GM21390 (cell line): ENCODE data around the gene YTHDC1.
"Not testable (repeated sequence)": the region's sequence is repeated elsewhere in the genome, so short reads cannot be mapped to it uniquely, and the experiment has no call there.

Experiments used
- ATAC-seq: cut with Tn5 transposase; IDR thresholded peaks from one replicate; pipeline ENCODE4 v1.9.1; 2021; ENCODE audit not compliant: unreplicated experiment

Gene YTHDC1

DNA sequence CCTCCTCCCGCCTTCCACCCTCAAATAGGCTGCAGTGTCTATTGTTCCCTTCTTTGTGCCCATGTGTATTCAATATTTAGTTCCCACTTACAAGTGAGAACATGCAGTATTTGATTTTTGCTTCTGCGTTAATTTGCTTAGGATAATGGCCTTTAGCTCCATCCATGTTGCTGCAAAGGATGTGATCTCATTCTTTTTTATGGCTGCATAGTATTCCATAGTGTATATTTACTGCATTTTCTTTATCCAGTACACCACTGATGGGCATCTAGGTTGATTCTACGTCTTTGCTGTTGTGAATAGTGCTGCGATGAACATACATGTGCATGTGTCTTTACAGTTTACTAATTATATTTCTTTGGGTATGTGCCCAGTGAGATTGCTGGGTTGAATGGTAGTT lies 52.8 kb downstream of the YTHDC1 start:
- no peak for ATAC-seq

GRCh38 chr4:68291256-68291655 lies 58.6 kb downstream of the YTHDC1 start:
- no peak for ATAC-seq

DNA sequence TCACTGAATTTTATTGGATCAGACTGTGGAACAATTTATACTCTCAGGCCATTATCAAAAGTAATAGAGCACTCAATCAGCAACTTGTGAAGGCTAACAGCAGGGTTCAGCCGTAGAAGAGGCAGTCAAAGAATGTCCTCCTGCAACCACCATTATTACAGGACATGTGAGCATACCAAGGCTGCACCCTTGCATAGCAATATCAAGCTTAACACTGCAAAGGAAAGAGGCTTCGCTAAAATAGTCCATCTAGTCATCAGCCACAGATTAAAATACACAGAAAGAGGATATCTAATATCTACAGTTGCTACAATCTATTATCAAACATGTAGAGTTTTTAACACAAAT lies 61.5 kb downstream of the YTHDC1 start:
- ATAC-seq: no peak

- ATAC-seq: no peak
Measured at GRCh38 chr4:68287704-68288392, 62.0 kb downstream of the YTHDC1 start.

DNA sequence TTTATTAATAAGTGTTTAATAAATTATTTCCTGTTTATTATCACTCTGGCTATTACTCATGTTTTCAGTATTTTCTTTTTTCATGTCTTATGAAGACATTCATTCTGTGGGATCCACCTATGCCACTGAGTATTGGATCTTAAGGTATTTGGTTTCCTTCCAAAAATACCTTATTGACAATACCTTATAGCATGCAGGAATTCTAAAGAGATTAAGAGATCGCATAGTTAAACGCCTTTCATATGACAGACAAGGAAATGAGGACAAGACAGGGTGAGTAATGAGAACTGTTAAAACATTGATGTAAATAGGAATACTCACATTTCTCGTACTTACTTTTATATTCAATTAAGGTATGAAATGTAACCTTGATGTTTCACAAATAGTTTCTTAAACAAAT lies 66.2 kb downstream of the YTHDC1 start:
- no peak for ATAC-seq

DNA sequence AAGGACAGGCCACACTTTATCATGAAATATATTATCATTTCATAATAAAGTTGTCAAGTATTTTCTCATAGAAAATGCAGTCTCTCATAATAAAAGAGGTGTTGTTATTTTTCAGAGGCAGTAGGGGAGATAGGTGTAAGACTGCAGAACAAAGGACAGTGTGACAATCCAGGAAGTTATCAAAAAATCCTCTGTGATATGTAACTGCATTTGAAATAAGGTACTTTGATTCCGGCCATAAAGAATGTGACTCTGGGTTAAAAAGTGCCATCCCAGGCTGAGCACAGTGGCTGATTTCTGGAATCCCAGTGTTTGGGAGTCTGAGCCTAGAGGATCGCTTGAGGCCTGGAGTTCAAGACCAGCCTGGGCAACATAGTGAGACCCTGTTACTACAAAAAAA lies 66.8 kb downstream of the YTHDC1 start:
- ATAC-seq: no peak

- ATAC-seq: not testable (repeated sequence)
Measured at GRCh38 chr4:68281796-68282740, 67.8 kb downstream of the YTHDC1 start.

- ATAC-seq: no peak
Measured at GRCh38 chr4:68278029-68278428, 71.9 kb downstream of the YTHDC1 start.

GRCh38 chr4:68277627-68278026 lies 72.3 kb downstream of the YTHDC1 start:
- no peak for ATAC-seq

DNA sequence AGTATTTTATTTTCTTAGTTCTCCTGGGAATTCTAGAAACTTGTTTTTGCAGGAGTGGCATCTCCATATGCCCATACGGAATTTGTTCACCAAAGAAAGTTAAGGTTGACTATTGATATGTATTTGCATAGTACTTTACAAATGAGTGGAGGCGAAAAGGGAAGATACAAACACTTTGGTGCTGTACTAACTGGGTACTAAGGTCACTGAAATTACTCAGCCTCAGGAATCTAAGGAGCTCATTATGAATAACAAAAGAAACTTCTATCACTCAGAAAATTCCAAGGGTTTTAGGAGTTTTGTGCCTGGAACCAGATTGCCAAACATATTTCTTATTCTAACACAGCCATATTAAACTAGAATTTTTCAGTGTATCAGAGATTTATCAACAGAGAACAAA lies 77.0 kb downstream of the YTHDC1 start:
- ATAC-seq: no peak

GRCh38 chr4:68272380-68272779 lies 77.5 kb downstream of the YTHDC1 start:
- peak; percentile 39 for ATAC-seq

DNA sequence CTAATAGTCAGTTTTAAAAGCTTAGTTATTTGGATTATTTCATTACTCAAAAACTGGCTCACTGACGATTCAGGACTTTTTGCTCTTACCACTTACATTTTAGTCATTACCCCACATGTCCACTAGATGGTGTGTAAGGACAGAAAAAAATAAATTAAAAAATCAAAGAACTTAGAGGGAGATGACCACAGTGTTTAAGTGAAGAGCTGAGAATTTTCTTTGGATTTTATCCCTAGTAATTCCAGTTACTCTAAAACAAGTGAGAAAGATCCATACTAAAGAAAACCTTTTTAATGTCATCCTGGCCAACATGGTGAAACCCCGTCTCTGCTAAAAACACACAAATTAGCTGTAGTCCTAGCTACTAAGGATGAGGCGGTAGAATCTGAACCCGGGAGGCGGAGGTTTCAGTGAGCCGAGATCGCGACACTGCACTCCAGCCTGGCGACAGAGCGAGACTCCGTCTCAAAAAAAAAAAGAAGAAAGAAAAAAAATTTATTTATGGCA lies 78.0 kb downstream of the YTHDC1 start:
- ATAC-seq: peak; percentile 65

DNA sequence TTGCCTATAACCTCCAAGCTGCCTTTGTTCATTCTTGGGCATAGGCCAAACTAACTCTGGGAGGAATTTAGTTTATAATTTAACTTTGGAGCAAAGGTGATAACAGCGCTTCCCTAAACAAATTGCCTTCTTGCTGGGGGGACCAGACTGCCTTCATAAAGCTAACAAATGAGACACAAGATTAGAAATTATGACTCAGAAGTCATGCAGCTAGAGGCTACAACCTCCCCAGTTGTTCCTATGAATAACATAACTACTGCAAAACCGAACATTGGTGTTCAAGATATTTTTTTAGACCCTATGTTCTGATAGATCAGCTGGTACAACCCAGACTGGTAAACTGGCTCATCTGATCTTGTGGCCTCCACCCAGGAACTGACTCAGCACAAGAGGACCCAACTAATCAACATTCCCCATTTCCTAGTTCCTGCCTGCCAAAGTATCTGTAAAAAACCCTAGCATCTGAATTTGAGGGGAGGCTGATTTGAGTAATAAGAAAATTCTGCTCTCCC lies 82.4 kb downstream of the YTHDC1 start:
- ATAC-seq: no peak

- no peak for ATAC-seq
Measured at GRCh38 chr4:68264875-68265565, 84.9 kb downstream of the YTHDC1 start.
